HEK293T (cell line): ENCODE results near the gene ALK.

Experiments
- NFRKB ChIP-seq: fragments of 450-650 bp; IDR thresholded peaks from 2 replicates; pipeline ENCODE4 v1.6.1; 2016; ENCODE audit warnings: mild to moderate bottlenecking, moderate library complexity
- SP1 ChIP-seq: fragments of 450-650 bp; IDR thresholded peaks from 2 replicates; pipeline ENCODE4 v1.6.1; 2017
- ZNF384 ChIP-seq: fragments of 450-650 bp; IDR thresholded peaks from 2 replicates; pipeline ENCODE4 v1.6.1; 2016

DNA sequence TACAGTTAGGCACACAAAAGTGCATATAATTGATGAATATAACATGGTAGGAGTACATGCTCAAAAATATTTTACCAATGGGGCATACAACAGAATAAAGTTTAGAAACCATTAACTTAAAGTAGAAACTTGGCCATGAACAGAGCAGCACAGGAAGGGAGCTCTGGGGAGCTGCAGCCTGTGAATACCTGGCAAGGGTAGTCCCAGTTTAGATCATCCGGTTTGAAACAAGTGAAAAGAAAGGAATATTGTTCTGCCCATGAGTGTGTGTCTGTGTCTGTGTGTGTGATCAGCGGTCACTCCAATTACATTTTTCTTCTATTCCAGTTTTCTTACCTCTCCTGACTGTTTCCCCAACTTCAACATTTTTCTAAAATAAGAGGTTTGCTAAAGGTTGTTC, 233.0 kb downstream of the ALK start:
- TF ChIP-seq SP1: no peak
- no peak for TF ChIP-seq NFRKB
- no peak for TF ChIP-seq ZNF384
